ENCODE results near the gene GBX1.

The GBX1 gene

GRCh38 chr7:151133266-151133985 is 34.1 kb downstream of the GBX1 start:
- in situ Hi-C loops (cut with HindIII; ENCODE audit: low sequenced_read_pairs), result no loop called here
- no peak for TF ChIP-seq CTCF (IDR thresholded peaks at IDR 0.05; ENCODE audit: low read depth, low read length, missing control alignments)
- DNase-seq (ENCODE audit: low read depth), result no peak
- H3K4me3 ChIP-seq (ENCODE audit: low read depth, low read length), result no peak overlapping the region

GRCh38 chr7:151132461-151133205 is 34.9 kb downstream of the GBX1 start:
- in situ Hi-C loops (cut with HindIII; ENCODE audit: low sequenced_read_pairs), result no loop called here

GRCh38 chr7:151131592-151132293 is 35.8 kb downstream of the GBX1 start:
- no peak overlapping the region for H3K4me3 ChIP-seq (ENCODE audit: low read depth, low read length)
- in situ Hi-C loops (cut with HindIII; ENCODE audit: low sequenced_read_pairs), result no loop called here
- no peak for DNase-seq (ENCODE audit: low read depth)
- no peak for TF ChIP-seq CTCF (IDR thresholded peaks at IDR 0.05; ENCODE audit: low read depth, low read length, missing control alignments)

More at GRCh38 chr7:151132461-151133205, 34.9 kb downstream of the GBX1 start:
- no peak overlapping the region for H3K4me3 ChIP-seq (ENCODE audit: low read depth, low read length)
- no peak for TF ChIP-seq CTCF (IDR thresholded peaks at IDR 0.05; ENCODE audit: low read depth, low read length, missing control alignments)
- no peak for DNase-seq (ENCODE audit: low read depth)

GRCh38 chr7:151131224-151131591 is 36.3 kb downstream of the GBX1 start:
- TF ChIP-seq CTCF (IDR thresholded peaks at IDR 0.05; ENCODE audit: low read depth, low read length, missing control alignments), result no peak
- no peak for DNase-seq (ENCODE audit: low read depth)
- in situ Hi-C loops (cut with HindIII; ENCODE audit: low sequenced_read_pairs), result no loop called here
- H3K4me3 ChIP-seq (ENCODE audit: low read depth, low read length), result no peak overlapping the region

- TF ChIP-seq CTCF (IDR thresholded peaks at IDR 0.05; ENCODE audit: low read depth, low read length, missing control alignments), result no peak
- H3K4me3 ChIP-seq (ENCODE audit: low read depth, low read length), result no peak overlapping the region
- no peak for DNase-seq (ENCODE audit: low read depth)
- in situ Hi-C loops (cut with HindIII; ENCODE audit: low sequenced_read_pairs), result no loop called here
These were observed 36.7 kb downstream of the GBX1 start for GRCh38 chr7:151130741-151131157.

GRCh38 chr7:151129960-151130591 is 37.4 kb downstream of the GBX1 start:
- in situ Hi-C loops (cut with HindIII; ENCODE audit: low sequenced_read_pairs), result no loop called here
- TF ChIP-seq CTCF (IDR thresholded peaks at IDR 0.05; ENCODE audit: low read depth, low read length, missing control alignments), result no peak
- DNase-seq (ENCODE audit: low read depth), result no peak

More at GRCh38 chr7:151129960-151130591, 37.4 kb downstream of the GBX1 start:
- no peak overlapping the region for H3K4me3 ChIP-seq (ENCODE audit: low read depth, low read length)

Measured in astrocyte of the cerebellum (primary cell).